ENCODE data around the gene FFAR1. TPM values are rescaled to one million over a fixed set of nuclear protein-coding genes. Genes with fewer than 3 reads are reported as not detected.

Gene FFAR1
- total RNA-seq, 4 donors from 2014 or later: 0.21 TPM; not detected in 3

GRCh38 chr19:35397064-35397463 lies 49.4 kb downstream of the FFAR1 start:
- Histone ChIP-seq H3K9me3 (no peaks in the 10 kb centered on the region), H3K36me3 (no peaks in the 10 kb centered on the region), H3K27ac (no peak overlapping the region), H3K4me1 (no peaks in the 10 kb centered on the region), H3K4me3 (no peak overlapping the region), H3K27me3 (no peaks in the 10 kb centered on the region)
- no peak for DNase-seq
- intact Hi-C loops (cut with DNase I; ENCODE audit: low total_unique reads): no loop called here
- TF ChIP-seq POLR2A (IDR thresholded peaks at IDR 0.05): no peak
- no peak for TF ChIP-seq CTCF (IDR thresholded peaks at IDR 0.05)

Small RNAs within 50 kb of the gene (microRNA-seq; reads per million reads assigned to microRNA genes)
- gene MIR5196 (ENCODE audit: borderline microRNAs expressed, borderline replicate concordance): not detected

Other genes with a start within 250 kb of the FFAR1 start
- 1 to 10 TPM; 1.5 to 3.8 (median 1.6) TPM for gene FXYD3, start 232.1 kb upstream of the FFAR1 start, total RNA-seq
- 10 to 100 TPM in 3 of 4 donors, 1 to 10 TPM in 1; 5.1 to 44.4 (median 19.7) TPM for gene LGI4, start 212.8 kb upstream of the FFAR1 start, total RNA-seq
- gene FXYD1, start 209.1 kb upstream of the FFAR1 start, total RNA-seq: 100 to 1,000 TPM in 2 of 4 donors, 10 to 100 TPM in 2; 18.1 to 214 (median 105) TPM
- gene FXYD7, start 204.6 kb upstream of the FFAR1 start, total RNA-seq: 1 to 10 TPM in 1 of 4 donors, under 1 TPM in 1, not detected in 2; 0.83 to 3.7 TPM
- 10 to 100 TPM; 10.9 to 86.2 (median 34.2) TPM for gene FXYD5, start 193.2 kb upstream of the FFAR1 start, total RNA-seq
- gene FAM187B, start 119.2 kb upstream of the FFAR1 start, total RNA-seq: under 1 TPM in 1 of 4 donors, not detected in 3; 0.21 TPM
- 10 to 100 TPM in 3 of 4 donors, 1 to 10 TPM in 1; 7.3 to 37.8 (median 20.2) TPM for gene LSR, start 98.9 kb upstream of the FFAR1 start, total RNA-seq
- gene USF2, start 78.9 kb upstream of the FFAR1 start, total RNA-seq: 100 to 1,000 TPM in 1 of 4 donors, 10 to 100 TPM in 3; 48.8 to 155 (median 87.5) TPM
- 1 to 10 TPM in 1 of 4 donors, not detected in 3; 1.1 TPM for gene HAMP, start 65.4 kb upstream of the FFAR1 start, total RNA-seq
- 10 to 100 TPM in 1 of 4 donors, under 1 TPM in 1, not detected in 2; 0.91 to 15.1 TPM for gene MAG, start 55.7 kb upstream of the FFAR1 start, total RNA-seq
- gene CD22, start 18.7 kb upstream of the FFAR1 start, total RNA-seq: 1 to 10 TPM in 2 of 4 donors, under 1 TPM in 2; under 0.01 to 9.4 (median 1.3) TPM
- not detected for gene FFAR3, start 10.6 kb downstream of the FFAR1 start, total RNA-seq
- gene GPR42, start 23.2 kb downstream of the FFAR1 start, total RNA-seq: not detected
- under 1 TPM in 2 of 4 donors, not detected in 2; 0.21 TPM for gene FFAR2, start 100.4 kb downstream of the FFAR1 start, total RNA-seq
- gene KRTDAP, start 142.6 kb downstream of the FFAR1 start, total RNA-seq: not detected
- gene DMKN, start 165.7 kb downstream of the FFAR1 start, total RNA-seq: 10 to 100 TPM in 3 of 4 donors, 1 to 10 TPM in 1; 4.4 to 73.7 (median 39.5) TPM
- under 1 TPM in 1 of 4 donors, not detected in 3; 0.37 TPM for gene SBSN, start 180.4 kb downstream of the FFAR1 start, total RNA-seq
- not detected for gene GAPDHS, start 185.6 kb downstream of the FFAR1 start, total RNA-seq
- 100 to 1,000 TPM in 1 of 4 donors, 10 to 100 TPM in 3; 34.6 to 111 (median 50.0) TPM for gene TMEM147, start 197.7 kb downstream of the FFAR1 start, total RNA-seq
- gene ATP4A, start 215.8 kb downstream of the FFAR1 start, total RNA-seq: under 1 TPM in 1 of 4 donors, not detected in 3; 0.14 TPM
- gene PMIS2, start 238.3 kb downstream of the FFAR1 start, total RNA-seq: not detected

All from uterus (tissue), 4 donors.